GM19455 (cell line): ENCODE results near the gene SNX1.

Experiments
- ATAC-seq: cut with Tn5 transposase; IDR thresholded peaks from one replicate; pipeline ENCODE4 v1.9.1; 2021; ENCODE audit not compliant: unreplicated experiment

The SNX1 gene

GRCh38 chr15:64162869-64163658 is 67.3 kb downstream of the SNX1 start, which contains the start of gene PPIB:
TSS of gene PPIB (minus strand) at chr15:64163022. CDS start at chr15:64162986, 36 bp downstream.
- peak; percentile 86 for ATAC-seq

- peak; percentile 4 for ATAC-seq
Observed at GRCh38 chr15:64163659-64164362, 68.0 kb downstream of the SNX1 start.

- no peak for ATAC-seq
Observed at GRCh38 chr15:64164436-64164835, 68.7 kb downstream of the SNX1 start.

GRCh38 chr15:64166102-64166890 is 70.5 kb downstream of the SNX1 start:
- no peak for ATAC-seq

- ATAC-seq: no peak
Observed at GRCh38 chr15:64180235-64180824, 84.5 kb downstream of the SNX1 start.

GRCh38 chr15:64182859-64183370 is 87.1 kb downstream of the SNX1 start:
- no peak for ATAC-seq

- no peak for ATAC-seq
Observed at GRCh38 chr15:64185146-64185911, 89.5 kb downstream of the SNX1 start.

GRCh38 chr15:64187396-64188191 is 91.8 kb downstream of the SNX1 start:
- ATAC-seq: no peak
